GM19452 (cell line): ENCODE results near the gene TRO.

Experiments
- ATAC-seq: cut with Tn5 transposase; IDR thresholded peaks from one replicate; pipeline ENCODE4 v1.9.1; 2021; ENCODE audit not compliant: unreplicated experiment

The TRO gene

DNA sequence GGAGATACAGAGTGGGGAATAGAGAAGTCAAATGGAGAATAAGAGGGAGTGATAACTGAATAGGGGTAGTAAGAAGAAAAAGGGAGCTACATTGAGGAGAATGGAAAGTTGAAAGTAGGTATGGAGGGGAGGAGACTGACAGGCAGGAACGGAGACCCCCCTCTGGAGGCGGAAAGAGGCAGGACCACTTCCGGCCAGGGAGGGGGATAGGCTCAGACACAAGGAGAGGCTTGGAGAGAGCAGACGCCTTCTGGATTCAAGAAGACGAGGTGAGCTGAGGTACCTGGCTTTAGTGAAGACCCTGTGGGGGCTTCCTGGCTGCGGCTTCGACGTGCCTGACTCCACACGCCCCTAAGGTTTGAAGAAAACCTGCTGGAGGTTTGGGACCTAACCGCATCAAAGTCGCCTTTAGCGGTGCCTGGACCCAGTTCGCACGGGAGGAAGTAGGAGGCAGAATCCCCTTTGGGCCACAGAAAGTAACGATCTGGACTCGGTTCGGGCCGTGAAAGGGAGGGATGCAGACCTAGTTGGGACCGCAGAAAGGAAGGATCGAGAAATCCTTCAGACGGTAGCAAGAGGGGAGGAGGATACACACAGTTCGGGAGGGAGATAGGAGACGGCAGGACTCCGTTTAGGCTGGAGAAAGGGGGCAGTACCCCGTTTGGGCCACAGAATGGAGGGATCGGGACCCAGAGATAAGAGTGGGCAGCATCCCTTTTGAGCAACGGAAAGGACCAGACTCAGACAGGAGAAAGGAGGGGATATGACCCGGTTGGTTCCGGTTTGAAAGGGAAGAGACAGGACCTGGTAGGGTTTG is at the start of gene TRO:
Gene TRO (plus strand): TSS at position 215 of the 817 bp plus-strand sequence. CDS start 1,423 bp downstream, outside the sequence.
- ATAC-seq: peak; percentile 16

DNA sequence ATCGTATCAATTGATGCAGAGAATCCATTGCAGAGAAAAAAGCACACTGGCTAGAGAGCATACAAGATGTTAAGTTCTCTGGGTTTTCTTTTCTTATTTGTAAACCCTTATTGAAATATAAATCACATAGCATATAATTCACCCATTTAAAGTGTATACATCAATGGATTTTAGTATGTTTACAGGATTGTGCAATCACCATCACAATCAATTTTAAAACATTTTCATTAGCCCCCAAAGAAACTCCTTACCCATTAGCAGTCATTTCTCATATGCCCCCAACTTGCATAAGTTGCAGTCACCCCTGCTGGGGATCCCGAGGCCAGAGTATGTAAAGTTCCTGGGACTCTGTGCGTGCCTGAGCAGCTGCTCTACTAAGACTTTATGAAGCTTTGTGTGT is 34.9 kb upstream of the TRO start:
- no peak for ATAC-seq

- ATAC-seq: no peak
These were observed 29.1 kb upstream of the TRO start for GRCh38 chrX:54891573-54891972.

GRCh38 chrX:54894159-54894558 is 26.5 kb upstream of the TRO start:
- ATAC-seq: no peak

DNA sequence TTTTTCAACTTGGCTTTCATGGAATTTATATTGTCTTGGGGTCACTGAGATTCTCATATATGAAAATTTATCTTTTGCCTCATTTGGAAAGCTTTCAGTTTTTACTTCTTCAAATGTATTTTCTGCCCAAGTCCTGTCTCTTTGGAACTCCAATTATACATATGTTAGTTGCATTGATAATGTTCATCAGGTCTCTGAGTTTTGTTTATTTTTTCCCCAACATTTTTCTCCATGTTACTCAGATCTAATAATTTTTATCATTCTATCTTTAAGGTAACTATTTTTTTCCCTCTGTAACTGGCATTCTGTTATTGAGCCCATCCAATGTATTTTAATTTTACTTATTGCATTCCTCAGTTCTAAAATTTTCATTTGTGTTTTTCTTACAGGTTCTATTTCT is 10.7 kb upstream of the TRO start:
- no peak for ATAC-seq

DNA sequence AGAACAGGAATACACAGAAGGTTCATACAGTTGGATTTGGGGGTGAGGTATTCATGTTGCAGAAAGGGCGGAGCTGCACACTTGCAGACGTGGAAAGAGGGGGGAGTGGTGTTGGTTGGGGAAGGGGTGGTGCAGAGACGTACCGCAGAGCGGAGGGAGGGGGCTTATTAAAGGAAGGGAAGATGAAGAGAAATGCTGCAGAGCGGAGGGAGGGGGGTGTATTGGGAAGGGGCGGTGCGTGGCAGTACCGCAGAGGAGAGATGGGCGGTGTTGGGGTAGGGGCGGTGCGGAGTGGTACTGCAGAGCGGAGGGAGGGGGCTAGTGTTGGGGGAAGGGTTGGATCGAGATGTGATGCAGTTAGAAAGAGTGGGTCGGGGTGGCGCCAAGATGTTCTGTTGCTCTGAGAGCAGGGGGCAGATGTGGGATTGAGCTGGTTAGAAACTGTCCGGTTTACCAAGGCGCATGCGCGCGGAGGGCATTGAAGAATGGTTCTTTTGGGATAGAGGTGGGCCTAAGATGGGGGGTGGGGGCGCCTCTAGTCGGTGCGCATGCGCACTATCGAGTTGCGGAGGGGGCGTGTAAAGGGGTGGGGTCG is 900 bp downstream of the TRO start:
- peak; percentile 63 for ATAC-seq

DNA sequence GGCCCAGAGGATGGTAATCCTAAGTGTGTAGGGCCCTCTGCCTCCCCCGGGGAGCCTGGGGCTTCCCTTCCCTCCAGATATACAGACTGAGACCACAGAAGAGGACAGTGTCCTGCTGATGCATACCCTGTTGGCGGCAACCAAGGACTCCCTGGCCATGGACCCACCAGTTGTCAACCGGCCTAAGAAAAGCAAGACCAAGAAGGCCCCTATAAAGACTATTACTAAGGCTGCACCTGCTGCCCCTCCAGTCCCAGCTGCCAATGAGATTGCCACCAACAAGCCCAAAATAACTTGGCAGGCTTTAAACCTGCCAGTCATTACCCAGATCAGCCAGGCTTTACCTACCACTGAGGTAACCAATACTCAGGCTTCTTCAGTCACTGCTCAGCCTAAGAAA is 1.9 kb downstream of the TRO start:
- ATAC-seq: no peak

GRCh38 chrX:54923376-54923775 is 2.8 kb downstream of the TRO start:
- ATAC-seq: no peak

DNA sequence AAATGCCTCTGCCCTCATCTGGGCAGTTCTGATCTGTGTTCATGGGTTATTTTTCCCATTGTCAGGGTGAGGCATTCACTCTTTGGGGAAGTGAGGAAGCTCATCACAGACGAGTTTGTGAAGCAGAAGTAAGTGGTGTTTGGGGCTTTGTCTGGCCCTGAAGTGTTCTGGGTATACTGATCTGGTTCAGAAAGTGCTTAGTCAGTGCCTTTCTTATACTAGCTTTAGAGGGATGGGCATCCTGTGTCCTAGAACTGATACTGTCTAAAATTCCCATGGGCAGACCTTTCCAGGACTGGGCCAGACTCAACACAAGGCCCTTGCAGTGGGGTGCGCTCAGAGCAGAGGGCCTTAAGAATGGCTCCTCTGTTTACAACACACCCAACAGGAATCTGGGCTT is 6.4 kb downstream of the TRO start:
- ATAC-seq: no peak

DNA sequence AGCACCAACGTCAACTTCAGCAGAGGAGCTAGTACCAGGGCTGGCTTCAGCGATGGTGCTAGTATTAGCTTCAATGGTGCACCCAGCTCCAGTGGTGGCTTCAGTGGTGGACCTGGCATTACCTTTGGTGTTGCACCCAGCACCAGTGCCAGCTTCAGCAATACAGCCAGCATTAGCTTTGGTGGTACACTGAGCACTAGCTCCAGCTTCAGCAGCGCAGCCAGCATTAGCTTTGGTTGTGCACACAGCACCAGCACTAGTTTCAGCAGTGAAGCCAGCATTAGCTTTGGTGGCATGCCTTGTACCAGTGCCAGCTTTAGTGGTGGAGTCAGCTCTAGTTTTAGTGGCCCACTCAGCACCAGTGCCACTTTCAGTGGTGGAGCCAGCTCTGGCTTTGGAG is 8.3 kb downstream of the TRO start:
- no peak for ATAC-seq

DNA sequence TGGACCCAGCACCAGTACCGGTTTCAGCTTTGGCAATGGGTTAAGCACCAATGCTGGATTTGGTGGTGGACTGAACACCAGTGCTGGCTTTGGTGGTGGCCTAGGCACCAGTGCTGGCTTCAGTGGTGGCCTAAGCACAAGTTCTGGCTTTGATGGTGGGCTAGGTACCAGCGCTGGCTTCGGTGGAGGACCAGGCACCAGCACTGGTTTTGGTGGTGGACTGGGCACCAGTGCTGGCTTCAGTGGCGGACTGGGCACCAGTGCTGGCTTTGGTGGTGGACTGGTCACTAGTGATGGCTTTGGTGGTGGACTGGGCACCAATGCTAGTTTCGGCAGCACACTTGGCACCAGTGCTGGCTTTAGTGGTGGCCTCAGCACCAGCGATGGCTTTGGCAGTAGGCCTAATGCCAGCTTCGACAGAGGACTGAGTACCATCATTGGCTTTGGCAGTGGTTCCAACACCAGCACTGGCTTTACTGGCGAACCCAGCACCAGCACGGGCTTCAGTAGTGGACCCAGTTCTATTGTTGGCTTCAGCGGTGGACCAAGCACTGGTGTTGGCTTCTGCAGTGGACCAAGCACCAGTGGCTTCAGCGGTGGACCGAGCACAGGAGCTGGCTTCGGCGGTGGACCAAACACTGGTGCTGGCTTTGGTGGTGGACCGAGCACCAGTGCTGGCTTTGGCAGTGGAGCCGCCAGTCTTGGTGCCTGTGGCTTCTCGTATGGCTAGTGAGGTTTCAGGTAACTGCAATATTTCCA is 9.8 kb downstream of the TRO start:
- ATAC-seq: no peak

DNA sequence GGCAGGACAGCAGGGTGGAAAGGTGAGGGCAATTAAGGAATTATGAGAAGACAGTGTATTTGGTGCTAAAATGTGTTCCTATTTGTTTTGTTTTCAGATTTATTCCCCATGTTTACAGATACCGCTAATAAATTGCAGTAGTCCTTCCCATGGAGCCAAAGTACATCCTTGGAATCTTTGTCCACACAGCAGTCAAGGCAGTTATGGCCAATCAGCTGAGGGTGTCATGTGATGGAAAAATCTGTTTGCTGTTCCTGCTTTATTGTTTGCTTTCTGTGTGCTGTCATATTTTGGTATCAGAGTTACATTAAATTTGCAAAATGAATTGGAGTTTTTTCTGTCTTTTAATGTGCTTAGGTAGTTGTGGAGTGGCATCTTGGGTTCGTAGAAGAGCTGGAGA is 10.5 kb downstream of the TRO start:
- no peak for ATAC-seq

DNA sequence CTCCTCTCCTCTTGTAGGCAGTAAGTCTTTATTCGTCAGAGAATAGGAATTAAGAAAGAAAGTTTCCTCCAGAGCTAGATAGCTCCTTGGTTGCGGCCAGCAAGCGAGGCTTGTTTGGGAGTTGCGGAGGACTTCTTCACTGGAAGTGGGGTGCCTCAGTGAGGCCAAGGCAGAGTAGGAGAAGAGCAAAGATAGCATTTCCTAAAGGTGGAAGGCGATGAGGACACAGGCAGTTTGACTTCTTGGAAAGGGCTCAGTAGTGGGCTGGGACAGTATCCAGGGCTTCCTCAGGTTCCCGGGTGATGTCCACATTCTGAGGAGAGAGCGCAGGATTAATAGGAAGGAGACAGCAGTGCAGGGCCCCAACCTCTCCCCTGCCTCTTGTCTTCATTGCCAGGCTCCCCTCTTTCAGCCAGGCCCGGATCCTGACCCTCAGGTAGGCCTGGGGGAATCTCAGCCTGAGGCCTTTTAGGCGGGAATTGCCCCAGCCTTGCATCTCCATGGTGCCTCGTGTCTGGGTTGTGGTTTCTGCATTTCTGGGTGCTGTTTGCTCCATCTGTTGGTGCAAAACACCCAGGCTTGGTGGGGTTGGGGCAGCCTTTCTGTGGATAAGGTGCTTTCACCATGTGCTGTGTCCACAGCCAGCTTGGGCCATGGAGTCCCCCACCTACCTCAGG is 12.7 kb downstream of the TRO start:
- ATAC-seq: no peak

GRCh38 chrX:54934058-54934457 is 13.4 kb downstream of the TRO start:
- ATAC-seq: no peak

DNA sequence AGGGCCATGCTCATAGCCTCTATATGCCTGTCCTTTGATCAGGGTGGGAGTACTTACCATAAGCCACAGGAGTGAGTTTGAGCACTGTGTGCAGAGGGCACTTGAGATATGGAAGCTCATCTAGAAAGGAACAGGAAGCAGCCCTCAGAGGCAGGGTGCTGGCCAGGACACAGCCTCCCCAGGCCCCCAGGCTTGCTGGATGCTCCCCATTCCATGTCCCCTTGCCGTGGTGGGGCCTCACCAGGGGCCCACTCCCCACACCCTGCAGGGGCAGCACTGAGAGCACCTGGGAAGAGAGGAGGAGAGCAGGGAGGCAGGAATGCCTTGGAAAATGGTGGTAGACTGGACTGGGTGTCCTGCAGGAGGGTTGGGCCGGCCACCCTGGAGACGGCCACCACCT is 14.3 kb downstream of the TRO start:
- no peak for ATAC-seq

DNA sequence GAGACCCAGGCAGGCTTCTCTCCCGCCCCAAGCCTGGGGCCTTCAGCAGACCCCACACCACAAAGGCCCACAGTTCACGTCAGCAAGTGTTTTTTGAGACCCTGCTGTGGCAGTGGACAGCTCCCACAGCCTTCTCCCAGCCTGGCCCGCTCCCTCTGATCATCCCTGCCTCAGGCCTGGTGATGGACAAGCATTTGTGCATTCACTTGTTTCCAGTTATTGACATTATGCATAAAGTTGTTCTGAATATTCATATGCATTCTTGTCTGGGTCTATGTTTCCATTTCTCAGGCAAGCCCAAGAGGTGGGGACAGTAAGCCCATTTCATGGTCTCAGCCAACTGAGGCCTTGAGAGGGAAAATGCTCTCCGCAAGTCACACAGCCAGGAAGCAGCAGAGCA is 14.7 kb downstream of the TRO start:
- no peak for ATAC-seq

- no peak for ATAC-seq
These were observed 16.8 kb downstream of the TRO start for GRCh38 chrX:54937416-54937815.

GRCh38 chrX:54944816-54945215 is 24.2 kb downstream of the TRO start:
- no peak for ATAC-seq

DNA sequence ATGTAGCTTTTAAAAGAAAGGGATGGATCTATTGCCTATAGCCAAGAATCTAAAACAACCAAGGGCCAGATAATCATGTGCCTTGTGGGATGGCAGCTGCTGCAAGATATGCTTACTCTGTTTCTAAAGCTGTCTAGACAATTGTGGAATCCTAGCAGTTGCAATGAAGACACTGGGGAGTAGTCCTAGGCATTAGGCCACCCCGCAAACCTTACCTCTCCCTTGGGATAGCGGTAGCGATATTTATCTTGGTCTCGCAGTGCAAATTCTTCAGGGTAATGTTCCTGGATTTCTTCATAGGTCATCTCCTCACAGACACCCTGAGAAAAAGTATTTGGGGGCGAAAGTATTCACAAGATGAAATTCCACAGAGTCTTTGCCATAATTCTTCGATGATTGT is 24.6 kb downstream of the TRO start:
- ATAC-seq: no peak

DNA sequence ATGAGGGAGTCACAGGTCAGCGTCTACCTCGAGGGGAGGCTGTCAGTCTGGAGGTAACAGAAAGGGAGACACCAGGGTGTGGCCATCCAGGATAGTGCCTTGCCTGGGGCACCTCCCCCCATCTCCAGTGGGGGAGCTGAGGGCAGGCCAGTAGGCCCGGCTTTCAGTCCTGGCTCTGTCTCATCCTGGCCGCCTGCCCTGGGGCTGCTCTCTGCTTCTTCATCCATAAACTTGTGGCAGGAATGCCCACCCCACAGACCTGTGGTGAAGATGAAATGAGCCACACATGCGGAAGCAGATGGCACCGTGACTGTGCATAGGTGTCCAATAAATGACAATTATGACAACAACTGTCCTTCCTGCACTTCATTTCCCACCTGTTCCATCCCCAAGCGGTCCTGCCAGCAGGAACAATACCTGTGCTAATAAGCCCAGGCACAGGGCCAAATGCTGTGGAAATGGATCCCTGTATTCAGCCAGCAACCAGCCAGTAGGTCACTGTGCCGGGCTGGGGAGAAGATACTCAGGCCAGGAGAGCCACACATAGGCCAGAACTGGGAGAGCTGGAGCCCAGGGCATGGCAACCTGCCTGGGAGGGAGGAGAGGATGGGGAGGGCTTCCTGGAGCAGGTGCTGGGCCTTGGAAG is 30.2 kb downstream of the TRO start:
- ATAC-seq: no peak

DNA sequence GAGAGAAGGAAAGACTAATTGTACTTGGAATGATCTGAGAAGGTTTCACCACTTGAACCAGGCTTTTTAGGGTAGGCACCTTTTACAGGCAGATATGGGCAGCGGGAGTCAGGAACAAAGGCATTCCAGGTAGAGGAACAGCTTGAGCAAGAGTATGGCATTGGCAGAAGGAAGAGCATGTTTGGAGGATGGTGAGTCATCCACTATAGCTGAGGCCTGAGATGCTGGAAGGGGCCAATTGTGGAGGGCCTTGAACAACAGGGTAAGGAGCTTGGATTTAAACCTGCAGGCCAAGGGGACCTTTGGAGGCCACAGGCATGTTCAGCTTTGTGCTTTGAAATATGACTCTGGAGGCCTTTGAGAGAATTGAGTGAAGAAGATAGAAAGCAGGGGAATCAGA is 41.1 kb downstream of the TRO start:
- ATAC-seq: no peak
